GM21723 (cell line): ENCODE data around the gene TMTC2.
A peak's percentile ranks its signal among the peaks of the same experiment; 100 is the strongest.

Source experiments
- ATAC-seq: cut with Tn5 transposase; IDR thresholded peaks from one replicate; pipeline ENCODE4 v1.9.1; 2021; ENCODE audit warnings: mild to moderate bottlenecking, moderate library complexity; ENCODE audit not compliant: unreplicated experiment

Gene TMTC2

GRCh38 chr12:82686168-82687020 lies at the start of gene TMTC2:
Gene TMTC2, plus strand, starts transcription at chr12:82686906.
- ATAC-seq, result peak; percentile 89

GRCh38 chr12:82638324-82638723 lies 48.4 kb upstream of the TMTC2 start:
- no peak for ATAC-seq

- ATAC-seq, result no peak
Measured at GRCh38 chr12:82644896-82645295, 41.8 kb upstream of the TMTC2 start.

- ATAC-seq, result no peak
Measured at GRCh38 chr12:82645414-82645813, 41.3 kb upstream of the TMTC2 start.

GRCh38 chr12:82647853-82648252 lies 38.9 kb upstream of the TMTC2 start:
- no peak for ATAC-seq

GRCh38 chr12:82648259-82648909 lies 38.3 kb upstream of the TMTC2 start:
- no peak for ATAC-seq

- peak; percentile 89 for ATAC-seq
Measured at GRCh38 chr12:82650627-82651337, 35.9 kb upstream of the TMTC2 start.

- no peak for ATAC-seq
Measured at GRCh38 chr12:82651489-82651888, 35.2 kb upstream of the TMTC2 start.

- no peak for ATAC-seq
Measured at GRCh38 chr12:82652071-82652470, 34.6 kb upstream of the TMTC2 start.

GRCh38 chr12:82655751-82656150 lies 31.0 kb upstream of the TMTC2 start:
- ATAC-seq, result no peak

- no peak for ATAC-seq
Measured at GRCh38 chr12:82659343-82660207, 27.1 kb upstream of the TMTC2 start.

GRCh38 chr12:82660541-82661325 lies 26.0 kb upstream of the TMTC2 start:
- ATAC-seq, result no peak

- ATAC-seq, result no peak
Measured at GRCh38 chr12:82663893-82664292, 22.8 kb upstream of the TMTC2 start.

GRCh38 chr12:82665142-82665923 lies 21.4 kb upstream of the TMTC2 start:
- ATAC-seq, result no peak

GRCh38 chr12:82666830-82667229 lies 19.9 kb upstream of the TMTC2 start:
- no peak for ATAC-seq

- no peak for ATAC-seq
Measured at GRCh38 chr12:82671673-82672195, 15.0 kb upstream of the TMTC2 start.

- ATAC-seq, result no peak
Measured at GRCh38 chr12:82672811-82673495, 13.8 kb upstream of the TMTC2 start.

GRCh38 chr12:82673698-82674097 lies 13.0 kb upstream of the TMTC2 start:
- ATAC-seq, result no peak
